ENCODE results near the gene SSTR3.
"Not testable (repeated sequence)": the region's sequence is repeated elsewhere in the genome, so short reads cannot be mapped to it uniquely, and the experiment has no call there.

The SSTR3 gene

GRCh38 chr22:37212174-37212906, at the start of gene SSTR3:
Gene SSTR3, minus strand, starts transcription at chr22:37212477. Its CDS starts 4,674 bp downstream, at chr22:37207803.
- DNase-seq, result no peak

DNA sequence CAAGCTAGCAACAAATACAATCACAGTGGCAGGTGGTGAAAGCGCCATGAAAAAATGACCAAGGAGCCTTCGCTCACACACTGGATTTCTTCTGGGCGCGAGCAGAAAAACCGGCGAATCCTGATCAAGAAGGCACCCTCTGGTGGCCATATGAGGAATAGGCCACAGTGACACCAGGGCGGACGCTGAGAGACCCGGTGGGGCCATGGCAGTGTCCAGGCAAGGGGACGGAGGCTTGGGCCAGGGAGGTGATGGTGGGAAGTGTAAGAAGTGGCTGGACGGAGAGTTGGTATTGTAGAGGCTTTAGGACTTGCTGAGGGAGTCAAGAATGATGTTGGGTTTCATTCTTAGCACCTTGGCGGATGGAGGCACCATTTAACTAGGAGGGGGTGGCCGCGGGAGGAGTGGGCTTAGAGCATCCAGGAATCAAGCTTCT, 48.6 kb upstream of the SSTR3 start:
- peak; percentile 41 to 44 for DNase-seq

- DNase-seq, result no peak
Observed at GRCh38 chr22:37260155-37260795, 48.0 kb upstream of the SSTR3 start.

DNA sequence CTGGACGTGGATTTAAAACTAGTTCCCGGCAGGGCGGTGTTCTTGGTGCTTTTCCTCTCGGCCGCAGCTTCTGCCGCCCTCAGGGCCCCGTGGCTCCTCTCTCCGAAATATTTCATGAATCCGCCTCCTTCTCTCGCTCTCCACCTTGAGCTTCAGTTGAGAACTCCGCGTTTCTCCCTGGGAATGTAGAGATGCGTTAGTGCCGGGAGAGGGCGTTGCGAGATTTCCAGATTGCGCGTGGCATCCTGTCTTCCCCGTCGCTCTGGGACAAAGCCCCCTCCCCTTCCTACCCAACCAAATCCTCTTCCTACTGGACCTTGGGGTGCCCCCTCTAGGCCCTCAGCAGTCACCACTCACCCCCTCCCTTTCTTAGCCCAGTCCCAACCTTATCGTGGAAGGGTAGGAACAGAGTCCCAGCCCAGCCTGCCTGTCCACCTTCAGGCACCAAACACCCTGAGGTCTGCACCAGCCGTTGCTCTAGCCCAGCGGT, 47.3 kb upstream of the SSTR3 start:
- DNase-seq, result peak in 1 of 2 donors; percentile 42

- DNase-seq, result no peak
Observed at GRCh38 chr22:37258753-37259401, 46.6 kb upstream of the SSTR3 start.

DNA sequence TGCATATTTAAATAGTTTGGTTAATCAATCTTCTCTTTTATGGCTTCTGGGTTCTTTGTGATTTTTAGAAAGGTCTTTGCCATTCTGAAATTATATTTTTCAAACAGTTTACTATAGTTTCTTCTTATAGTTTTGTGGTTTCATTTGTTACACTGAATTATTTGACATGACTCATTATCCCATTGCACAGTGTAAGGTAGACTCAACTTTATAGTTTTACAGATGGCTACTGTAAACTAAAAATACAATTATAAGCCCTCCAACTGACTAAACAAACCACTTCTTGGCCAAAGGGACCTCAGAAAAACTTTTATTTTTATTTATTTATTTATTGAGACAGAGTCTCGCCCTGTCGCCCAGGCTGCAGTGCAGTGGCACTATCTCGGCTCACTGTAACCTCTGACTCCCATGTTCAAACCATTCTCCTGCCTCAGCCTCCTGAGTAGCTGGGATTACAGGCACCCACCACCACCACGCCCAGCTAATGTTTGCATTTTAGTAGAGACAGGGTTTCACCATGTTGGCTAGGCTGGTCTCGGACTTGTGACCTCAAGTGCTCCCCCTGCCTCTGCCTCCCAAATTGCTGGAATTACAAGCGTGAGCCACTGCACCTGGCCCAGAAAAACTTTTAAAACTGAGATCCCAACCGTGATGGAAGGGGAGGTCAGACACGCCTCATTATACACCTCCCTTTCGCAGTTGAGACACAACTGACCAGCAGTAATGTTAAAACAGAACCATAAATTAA, 45.9 kb upstream of the SSTR3 start:
- DNase-seq, result no peak

DNA sequence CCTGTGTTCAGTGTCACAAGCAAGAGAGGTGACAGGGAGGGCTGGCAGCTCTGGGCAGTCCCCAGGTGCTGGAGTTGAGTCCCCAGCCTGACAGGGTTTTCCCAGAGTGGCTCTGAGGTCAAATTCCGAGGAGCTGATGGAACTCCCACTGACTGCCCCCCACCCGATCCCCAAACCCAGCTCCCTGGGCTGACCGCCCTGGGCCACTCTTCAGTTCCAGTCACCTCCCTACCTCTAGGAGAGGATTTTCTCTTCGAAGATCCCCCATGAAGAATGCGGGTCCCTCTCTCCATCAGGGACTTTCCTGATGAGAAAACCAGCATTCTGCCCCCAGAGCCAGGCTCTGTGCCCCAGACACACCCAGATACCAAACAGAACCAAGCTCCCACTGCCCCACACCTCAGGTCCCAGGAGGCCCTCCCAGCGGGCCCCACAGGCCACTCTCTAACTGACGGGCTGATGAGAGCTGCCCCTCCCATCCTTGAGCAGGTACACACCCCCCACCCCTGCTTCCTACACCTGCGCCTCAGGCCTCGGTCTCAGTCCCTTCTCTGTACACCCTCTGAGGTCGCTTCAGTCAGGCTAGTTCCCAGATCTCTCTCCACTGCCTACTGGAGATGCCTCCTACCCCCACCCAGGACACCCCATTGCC, 43.9 kb upstream of the SSTR3 start:
- DNase-seq, result no peak

- no peak for DNase-seq
Observed at GRCh38 chr22:37255558-37256006, 43.3 kb upstream of the SSTR3 start.

DNA sequence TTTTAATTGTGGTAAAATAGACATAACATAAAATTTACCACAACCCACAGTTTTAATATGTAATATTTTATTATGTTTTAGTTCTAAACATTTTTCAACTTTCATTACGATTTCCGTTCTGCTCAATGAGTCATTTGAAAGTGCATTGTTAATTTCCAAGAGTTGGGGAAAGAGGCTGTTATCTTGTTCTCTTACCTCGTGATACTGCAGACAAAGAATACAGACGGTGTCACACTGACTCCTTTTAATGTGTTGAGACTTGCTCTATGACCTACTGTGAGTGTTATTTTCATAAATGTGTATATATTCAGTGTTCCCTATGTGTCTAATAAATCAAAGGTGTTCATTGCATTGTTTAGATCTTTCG, 42.6 kb upstream of the SSTR3 start:
- no peak for DNase-seq

- no peak for DNase-seq
Observed at GRCh38 chr22:37254209-37254866, 42.1 kb upstream of the SSTR3 start.

- no peak for DNase-seq
Observed at GRCh38 chr22:37253126-37253660, 40.9 kb upstream of the SSTR3 start.

DNA sequence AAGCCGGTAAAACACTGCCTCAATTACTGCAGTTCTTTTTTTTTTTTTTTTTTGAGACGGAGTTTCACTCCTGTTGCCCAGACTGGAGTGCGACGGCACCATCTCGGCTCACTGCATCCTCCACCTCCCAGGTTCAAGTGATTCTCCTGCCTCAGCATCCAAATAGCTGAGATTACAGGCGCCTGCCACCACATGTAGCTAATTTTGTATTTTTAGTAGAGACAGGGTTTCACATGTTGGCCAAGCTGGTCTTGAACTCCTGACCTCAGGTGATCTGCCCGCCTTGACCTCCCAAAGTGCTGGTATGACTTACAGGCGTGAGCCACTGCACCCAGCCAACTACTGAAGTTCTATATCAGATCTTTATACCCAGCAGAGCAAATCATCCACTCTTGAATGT, 39.6 kb upstream of the SSTR3 start:
- DNase-seq, result not testable (repeated sequence)

DNA sequence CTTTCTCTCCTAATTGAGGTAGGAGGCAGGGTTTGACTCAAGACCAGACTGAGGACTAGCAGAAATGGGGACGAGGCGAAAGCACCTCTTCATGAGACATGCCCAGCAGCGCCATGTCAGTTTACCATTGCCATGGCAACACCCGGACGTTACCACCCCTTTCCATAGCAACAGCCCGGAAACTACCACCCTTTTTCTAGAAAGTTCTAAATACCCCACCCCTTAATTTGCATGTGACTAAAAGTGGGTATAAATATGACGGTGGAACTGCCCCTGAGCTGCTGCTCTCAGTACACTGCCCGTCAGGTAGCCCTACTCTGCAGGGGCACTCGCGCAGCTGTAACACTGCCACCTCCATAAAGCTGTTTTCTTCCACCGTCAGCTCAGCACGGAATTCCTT, 37.7 kb upstream of the SSTR3 start:
- DNase-seq, result no peak

DNA sequence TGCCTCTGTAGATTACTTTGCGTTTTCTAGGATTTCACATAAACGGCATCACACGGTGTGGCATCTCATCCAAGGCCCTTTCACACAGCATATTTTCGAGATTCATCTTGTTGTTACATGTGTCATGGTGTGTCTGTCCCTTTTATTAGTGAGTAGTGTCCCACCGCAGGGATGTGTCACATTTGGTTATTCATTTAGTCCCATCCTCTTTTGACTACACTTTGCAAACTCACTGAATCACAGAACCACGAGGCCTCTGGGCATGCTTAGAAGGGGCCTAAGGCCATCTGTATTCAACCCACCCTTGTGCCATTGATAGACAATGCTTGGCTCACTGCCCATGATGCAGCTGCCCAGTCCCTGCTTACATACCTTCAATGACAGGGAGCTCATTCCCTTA, 36.0 kb upstream of the SSTR3 start:
- DNase-seq, result no peak

- DNase-seq, result no peak
Observed at GRCh38 chr22:37245740-37246139, 33.5 kb upstream of the SSTR3 start.

DNA sequence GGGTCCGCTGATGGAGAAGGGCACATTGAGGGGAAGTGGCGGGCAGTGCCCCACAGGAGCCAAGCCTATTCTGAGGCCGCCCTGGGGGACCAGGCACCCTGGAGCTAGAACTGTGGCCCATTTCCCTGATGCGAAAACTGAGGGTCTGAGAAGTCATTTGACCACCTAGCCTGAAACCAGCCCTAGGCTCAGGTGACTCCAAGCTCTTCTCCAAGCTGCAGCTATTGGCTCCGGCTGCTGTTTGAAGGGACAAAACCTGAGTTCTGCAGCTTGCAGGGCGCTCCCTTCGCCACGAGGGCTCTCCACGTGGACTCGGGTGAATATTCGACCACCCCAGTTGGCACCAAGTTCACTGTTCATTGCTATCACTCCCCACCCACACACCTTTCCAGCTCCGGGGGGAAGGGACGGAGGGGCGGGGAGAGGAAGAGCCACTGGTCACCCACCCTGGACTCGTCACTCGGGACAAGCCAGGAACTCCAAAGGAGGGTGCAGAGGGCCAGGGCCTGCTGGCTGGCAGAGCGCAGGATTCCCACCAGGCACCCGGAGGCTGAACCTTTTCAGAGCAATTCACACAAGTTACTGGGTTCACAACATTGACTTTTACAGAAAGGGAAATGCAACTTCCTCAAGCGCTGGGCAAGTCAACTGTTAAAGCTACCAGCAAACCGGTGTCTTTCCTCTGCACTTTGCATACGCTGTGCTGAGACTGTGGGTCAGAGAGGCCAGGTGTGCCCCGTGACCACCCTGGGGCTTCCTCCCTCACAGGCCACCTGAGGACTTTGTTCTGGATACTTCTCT, 32.8 kb upstream of the SSTR3 start:
- DNase-seq, result no peak

DNA sequence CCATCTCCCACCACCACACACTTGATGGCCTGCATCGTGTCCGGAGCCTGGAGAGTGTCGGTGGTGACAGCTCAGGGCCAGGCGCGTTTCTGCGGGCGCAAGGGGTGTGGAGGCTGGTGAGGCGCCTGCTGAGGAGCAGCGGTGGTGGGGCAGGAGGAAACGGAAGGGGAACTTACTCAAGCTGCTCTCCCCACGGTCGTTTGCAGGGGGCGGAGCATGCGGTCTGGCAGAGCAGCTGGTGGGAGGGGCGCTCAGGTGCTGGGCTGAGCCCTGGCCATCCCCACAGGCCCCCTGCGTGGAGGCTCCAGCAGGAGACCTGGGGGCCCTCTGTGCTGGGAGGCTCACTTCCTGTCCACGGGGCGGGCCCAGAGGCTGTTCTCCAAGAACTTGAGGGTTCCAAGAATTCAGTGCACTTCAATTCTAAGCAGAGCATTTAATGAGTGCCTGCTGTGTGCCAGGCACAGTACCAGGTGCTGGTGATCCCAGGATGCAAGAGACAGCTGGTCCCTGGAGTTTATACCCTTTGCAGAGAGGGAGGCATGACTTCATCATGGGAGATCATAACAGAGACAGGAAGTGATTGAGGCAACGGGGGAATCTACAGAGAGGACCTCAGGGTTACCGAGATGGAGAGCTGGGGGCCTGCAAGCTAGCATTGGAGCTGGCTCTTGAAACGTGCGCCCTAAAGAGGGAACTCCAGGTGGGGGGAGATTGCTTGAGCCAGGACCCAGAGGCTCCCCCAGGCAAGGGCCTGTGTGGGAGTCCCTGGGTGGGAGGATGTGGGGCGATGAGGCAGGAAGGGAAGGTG, 32.0 kb upstream of the SSTR3 start, which contains the start of gene RAC2:
TSS of gene RAC2 (minus strand) at position 156 of the 808 bp plus-strand sequence. CDS start at position 35, 121 bp downstream.
- DNase-seq, result peak; percentile 63 to 92

- DNase-seq, result no peak
Observed at GRCh38 chr22:37243402-37244113, 31.3 kb upstream of the SSTR3 start.

DNA sequence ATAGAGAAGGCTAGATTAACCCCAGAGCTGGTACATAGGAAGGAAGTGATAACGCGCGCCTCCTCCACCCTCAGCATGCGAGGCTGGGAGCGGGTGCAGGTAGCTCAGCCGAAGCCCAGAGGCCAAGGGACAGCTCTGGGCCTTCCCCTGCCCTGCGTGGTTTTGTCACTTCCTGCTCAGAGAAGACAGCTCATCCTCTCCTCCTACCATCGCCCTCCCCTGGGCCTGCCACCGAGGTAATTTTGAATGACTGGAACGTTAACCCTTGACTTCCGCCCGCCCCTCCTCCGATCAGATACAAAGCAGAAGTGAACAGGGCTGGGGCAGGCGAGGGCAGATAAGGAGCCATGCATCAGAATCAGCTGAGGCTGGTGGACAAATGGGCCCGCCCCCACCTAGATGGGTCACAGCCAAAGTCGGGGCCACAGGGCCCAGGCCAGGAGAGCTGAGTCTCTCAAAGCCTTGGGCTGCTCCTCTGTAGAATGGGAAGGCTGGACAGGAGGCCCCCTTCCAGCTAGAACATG, 30.2 kb upstream of the SSTR3 start:
- DNase-seq, result peak; percentile 68 to 99
